Testis (tissue), 3 donors: ENCODE data around the gene TRAF7. TPM values are rescaled to one million over a fixed set of nuclear protein-coding genes. Genes with fewer than 3 reads are reported as not detected.
"Not testable (repeated sequence)": the region's sequence is repeated elsewhere in the genome, so short reads cannot be mapped to it uniquely, and the experiment has no call there.

ENCODE experiments used
- DNase-seq: peaks from one replicate; pipeline ENCODE4 v3.0.0-alpha.2; 2019
- H3K27ac ChIP-seq, 2 donors: fragments of 200-600 bp; sonication (generic); one replicate each; pipeline ENCODE4 v1.5.1; 2019
- H3K27me3 ChIP-seq: fragments of 200-600 bp; sonication (generic); one replicate; pipeline ENCODE4 v1.5.1; 2019
- H3K36me3 ChIP-seq: fragments of 200-600 bp; sonication (generic); one replicate; pipeline ENCODE4 v1.5.1; 2017; ENCODE audit warnings: low read depth; ENCODE audit errors: missing control alignments
- H3K4me1 ChIP-seq: fragments of 200-600 bp; sonication (generic); one replicate; pipeline ENCODE4 v1.5.1; 2019
- H3K4me3 ChIP-seq, 2 donors: fragments of 200-600 bp; sonication (generic); one replicate each; pipeline ENCODE4 v1.5.1; 2017 to 2019
- H3K9me3 ChIP-seq: fragments of 200-600 bp; sonication (generic); one replicate; pipeline ENCODE4 v1.5.1; 2017
- CTCF ChIP-seq, 3 experiments: fragments of 450-650 bp in 2 of 3; fragments of 200-600 bp in 1 of 3; sonication (generic) in 1 of 3; IDR thresholded peaks; one replicate each; pipeline ENCODE4 v1.5.1; 2016 to 2019; ENCODE audit warnings: antibody characterized with exemption in 3 of 3, mild to moderate bottlenecking in 2 of 3, moderate library complexity in 1 of 3
- POLR2A ChIP-seq: fragments of 450-650 bp; IDR thresholded peaks from one replicate; pipeline ENCODE4 v1.6.1; 2017; ENCODE audit warnings: antibody characterized with exemption, mild to moderate bottlenecking, moderate library complexity
- WGBS, 2 donors: methylation state at CpG; one replicate each; pipeline ENCODE4 v1.1.5; 2018; 5-methylcytosine and 5-hydroxymethylcytosine counted together
- intact Hi-C: fragments of 100-400 bp; cut with DNase I; formaldehyde crosslinking; loops from one replicate; pipeline ENCODE4 v1.15.1; 2023; ENCODE audit warnings: low total_unique reads
- polyA plus RNA-seq: library from polyadenylated mRNA; stranded (reverse); fragments of 350-450 nt; fragmentation: Illumina TruSeq; extraction: RNeasy Lipid Tissue Mini Kit (QIAGEN cat#74804); gene quantifications from one replicate; pipeline ENCODE4 v1.2.3, GENCODE V29; 2014; ENCODE audit warnings: low read depth, low replicate concordance; ENCODE audit not compliant: insufficient read depth
- total RNA-seq, 2 donors: library from RNA; depleted of rRNA; stranded (reverse); fragments of >200 nt; gene quantifications; one replicate each; pipeline ENCODE4 v1.2.3, GENCODE V29; 2016

Gene TRAF7
- total and polyA plus RNA-seq, 3 donors from 2014 or later = 36.0 to 46.1 (median 44.6) TPM

DNA sequence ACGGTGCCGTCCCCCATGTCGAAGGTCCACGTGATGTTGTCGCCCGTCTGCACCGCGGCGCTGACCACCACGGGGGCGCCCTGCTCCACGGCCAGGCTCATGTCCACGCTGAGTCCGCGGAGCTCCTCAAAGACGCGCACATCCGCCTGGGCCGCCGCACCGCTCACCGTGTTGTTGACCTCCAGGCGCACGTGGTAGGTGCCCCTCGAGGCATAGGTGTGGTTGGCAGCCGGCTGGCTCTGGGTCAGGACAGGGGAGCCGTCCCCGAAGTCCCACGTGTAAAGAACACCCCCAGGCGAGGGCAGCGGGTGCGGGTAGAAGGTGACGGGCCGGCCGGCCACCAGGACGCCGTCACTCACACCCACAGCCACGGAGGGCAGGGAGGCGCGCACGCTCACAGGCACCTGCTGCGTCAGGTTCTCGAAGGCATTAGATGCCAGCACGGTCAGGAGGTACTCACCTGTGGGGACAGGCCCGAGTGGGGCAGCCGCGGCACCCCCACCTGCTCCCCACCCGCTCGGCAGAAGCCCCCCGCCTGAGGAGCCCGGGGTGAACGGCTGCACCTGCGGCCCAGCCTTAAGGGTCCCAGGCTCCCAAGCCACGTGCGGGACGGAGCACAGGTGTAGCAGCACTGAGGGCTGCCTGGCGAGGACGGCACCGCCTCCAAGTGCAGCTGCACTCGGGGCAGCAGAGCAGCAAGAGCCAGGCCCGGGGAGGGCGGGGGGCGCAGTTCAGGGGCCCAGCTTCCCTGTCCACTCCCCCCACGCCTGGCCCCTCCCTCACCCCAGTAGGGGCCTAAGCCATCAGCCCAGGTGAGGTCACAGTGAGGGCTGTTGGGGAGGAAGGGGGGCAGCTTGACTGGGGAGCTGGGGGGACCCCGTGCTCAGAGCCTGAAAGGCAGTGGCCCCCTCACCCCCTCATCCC lies 43.9 kb upstream of the TRAF7 start:
- 91 to 95% methylated on average over 18 to 63 of the region's 65 CpGs for WGBS, 2 donors
- H3K27ac ChIP-seq, DNase-seq, H3K9me3 ChIP-seq, H3K4me1 ChIP-seq, H3K36me3 ChIP-seq, intact Hi-C loops, H3K27me3 ChIP-seq, H3K4me3 ChIP-seq: not testable (repeated sequence)

- H3K27me3 ChIP-seq, H3K36me3 ChIP-seq, H3K4me3 ChIP-seq, intact Hi-C loops, DNase-seq, H3K9me3 ChIP-seq, H3K27ac ChIP-seq, H3K4me1 ChIP-seq: not testable (repeated sequence)
- WGBS, 2 donors = 86 to 93% methylated on average over 10 to 30 of the region's 30 CpGs
These were observed 43.0 kb upstream of the TRAF7 start for GRCh38 chr16:2112539-2113106.

DNA sequence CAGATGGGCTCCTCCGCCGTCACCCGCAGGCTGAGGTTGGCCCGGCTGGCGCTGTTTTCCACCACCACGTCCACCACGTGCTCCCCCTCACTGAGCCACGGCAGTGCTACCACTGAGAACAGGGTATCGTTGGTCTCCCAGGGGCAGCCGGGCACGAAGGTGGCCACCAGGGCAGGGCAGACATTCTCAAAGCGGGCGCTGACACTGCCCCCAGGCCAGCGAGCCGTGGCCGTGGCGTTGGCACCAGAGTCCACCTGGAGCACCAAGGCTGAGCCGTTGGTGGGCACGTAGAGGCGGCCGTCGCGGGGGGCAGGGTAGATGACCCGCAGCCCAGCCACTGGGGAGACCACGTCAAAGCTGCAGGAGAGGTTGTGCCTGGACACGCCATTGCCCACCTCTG lies 41.4 kb upstream of the TRAF7 start:
- intact Hi-C loops, H3K4me1 ChIP-seq, H3K4me3 ChIP-seq, DNase-seq, H3K27ac ChIP-seq, H3K36me3 ChIP-seq, H3K27me3 ChIP-seq, H3K9me3 ChIP-seq: not testable (repeated sequence)
- 91 to 100% methylated on average over 2 to 26 of the region's 26 CpGs for WGBS, 2 donors

- H3K27me3 ChIP-seq, H3K9me3 ChIP-seq, H3K4me1 ChIP-seq, H3K36me3 ChIP-seq, H3K27ac ChIP-seq, DNase-seq, intact Hi-C loops, H3K4me3 ChIP-seq: not testable (repeated sequence)
- WGBS, 2 donors = 63 to 80% methylated on average over 5 to 20 of the region's 34 CpGs
These were observed 40.5 kb upstream of the TRAF7 start for GRCh38 chr16:2114885-2115590.

DNA sequence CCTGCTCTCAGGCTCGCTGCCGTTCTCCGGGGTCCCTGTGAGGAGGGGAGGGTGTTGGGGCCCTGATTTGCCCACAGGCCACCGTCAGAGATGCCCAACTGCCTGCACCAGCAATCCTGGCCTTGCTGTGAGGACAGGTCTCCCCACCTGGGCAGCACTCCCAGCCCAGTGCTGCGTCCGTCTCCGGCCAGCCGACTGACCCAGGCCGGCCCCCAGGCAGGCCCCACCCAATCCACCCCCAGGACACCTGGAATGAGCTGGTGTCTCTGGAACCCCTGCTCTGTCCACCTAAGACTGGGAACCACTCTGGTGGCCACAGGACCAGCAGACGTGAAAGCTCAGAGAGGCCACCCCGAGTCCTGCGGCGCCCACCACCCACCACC lies 40.0 kb upstream of the TRAF7 start:
- no peak for DNase-seq

DNA sequence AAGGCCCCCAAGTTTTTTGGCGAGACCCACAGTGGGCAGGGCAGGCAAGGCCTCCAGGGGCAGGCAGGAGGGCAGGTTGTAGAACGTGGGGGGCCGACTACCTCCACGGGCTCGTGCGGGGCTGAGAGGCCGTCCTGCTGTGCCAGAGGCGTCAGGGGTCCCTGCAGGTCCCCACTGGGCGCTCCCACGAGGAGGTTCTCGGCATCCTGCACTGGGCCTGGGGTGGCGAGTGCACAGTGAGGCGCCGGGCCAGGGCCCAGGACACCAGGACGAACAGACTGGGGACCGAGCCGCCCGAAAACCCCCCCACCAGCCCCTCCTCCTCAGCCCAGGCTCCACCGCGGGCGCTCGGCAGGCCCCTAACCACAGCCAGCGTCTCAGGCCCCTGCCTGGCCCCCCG lies 39.2 kb upstream of the TRAF7 start:
- H3K27ac ChIP-seq, H3K4me3 ChIP-seq, H3K4me1 ChIP-seq, H3K36me3 ChIP-seq, intact Hi-C loops, H3K9me3 ChIP-seq, H3K27me3 ChIP-seq, DNase-seq: not testable (repeated sequence)
- WGBS, 2 donors = 76% methylated on average over 8 of the region's 24 CpGs; no CpG with 5 or more reads in 1 of the 2 donors

More for the DNA sequence above, 40.0 kb upstream of the TRAF7 start:
- Histone ChIP-seq H3K27ac (no peak overlapping the region), H3K4me1 (no peaks in the 10 kb centered on the region), H3K36me3 (no peaks in the 10 kb centered on the region), H3K27me3 (no peaks in the 10 kb centered on the region), H3K9me3 (no peaks in the 10 kb centered on the region), H3K4me3 (no peak overlapping the region)
- 94% methylated on average over 9 of the region's 13 CpGs; no CpG with 5 or more reads in 1 of the 2 donors for WGBS, 2 donors
- intact Hi-C loops = no loop called here
- TF ChIP-seq CTCF (IDR thresholded peaks at IDR 0.05) (no peak), POLR2A (no peak)

GRCh38 chr16:2117341-2117740 lies 38.2 kb upstream of the TRAF7 start:
- H3K4me1 ChIP-seq, DNase-seq: not testable (repeated sequence)

GRCh38 chr16:2117960-2118722 lies 37.4 kb upstream of the TRAF7 start:
- DNase-seq, H3K36me3 ChIP-seq, H3K27me3 ChIP-seq, H3K9me3 ChIP-seq, H3K27ac ChIP-seq, H3K4me3 ChIP-seq, intact Hi-C loops, H3K4me1 ChIP-seq: not testable (repeated sequence)
- 52% methylated on average over 11 of the region's 35 CpGs; no CpG with 5 or more reads in 1 of the 2 donors for WGBS, 2 donors

More at GRCh38 chr16:2117341-2117740, 38.2 kb upstream of the TRAF7 start:
- intact Hi-C loops, H3K9me3 ChIP-seq, H3K36me3 ChIP-seq, H3K27me3 ChIP-seq, H3K4me3 ChIP-seq, H3K27ac ChIP-seq: not testable (repeated sequence)
- WGBS, 2 donors = 96 to 100% methylated on average over 1 to 17 of the region's 25 CpGs
